ENCODE results near the gene ATP5PD. TPM values are rescaled to one million over a fixed set of nuclear protein-coding genes. Genes with fewer than 3 reads are reported as not detected.

The ATP5PD gene
- total and polyA plus RNA-seq, 2 experiments from 2014 or later = 411 to 732 TPM

DNA sequence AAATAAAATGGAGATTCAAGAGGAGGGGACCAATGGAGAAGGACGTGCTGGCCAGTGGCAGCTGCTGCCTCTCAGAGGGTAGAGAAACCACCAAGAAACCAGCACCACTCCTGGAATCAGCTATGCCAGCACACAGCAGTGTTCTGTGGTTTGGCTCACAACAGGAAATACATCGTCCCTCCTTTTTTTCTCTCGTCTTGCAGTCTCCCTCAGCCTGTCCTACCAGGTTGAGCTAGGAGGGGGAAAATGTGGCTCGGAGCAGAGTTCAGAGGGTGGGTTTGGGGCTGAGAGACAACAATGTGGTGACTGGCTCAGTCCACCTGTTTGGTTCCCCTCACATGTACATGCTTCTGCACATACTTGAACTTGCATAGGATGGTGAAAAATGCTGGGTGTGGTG lies 21.1 kb upstream of the ATP5PD start:
- Histone ChIP-seq H3K36me3 (peaks cover 5% of the 10 kb centered on the region), H3K27ac (no peak overlapping the region), H3K4me3 (no peak overlapping the region), H3K4me1 (ENCODE audit: low read depth) (peaks cover 5% of the 10 kb centered on the region), H3K9me3 (ENCODE audit: low read depth) (no peaks in the 10 kb centered on the region), H3K27me3 (no peaks in the 10 kb centered on the region)
- DNase-seq (ENCODE audit: low read depth in 1 of 2, low spot score in 1 of 2) = no peak
- TF ChIP-seq, protein P1, sequence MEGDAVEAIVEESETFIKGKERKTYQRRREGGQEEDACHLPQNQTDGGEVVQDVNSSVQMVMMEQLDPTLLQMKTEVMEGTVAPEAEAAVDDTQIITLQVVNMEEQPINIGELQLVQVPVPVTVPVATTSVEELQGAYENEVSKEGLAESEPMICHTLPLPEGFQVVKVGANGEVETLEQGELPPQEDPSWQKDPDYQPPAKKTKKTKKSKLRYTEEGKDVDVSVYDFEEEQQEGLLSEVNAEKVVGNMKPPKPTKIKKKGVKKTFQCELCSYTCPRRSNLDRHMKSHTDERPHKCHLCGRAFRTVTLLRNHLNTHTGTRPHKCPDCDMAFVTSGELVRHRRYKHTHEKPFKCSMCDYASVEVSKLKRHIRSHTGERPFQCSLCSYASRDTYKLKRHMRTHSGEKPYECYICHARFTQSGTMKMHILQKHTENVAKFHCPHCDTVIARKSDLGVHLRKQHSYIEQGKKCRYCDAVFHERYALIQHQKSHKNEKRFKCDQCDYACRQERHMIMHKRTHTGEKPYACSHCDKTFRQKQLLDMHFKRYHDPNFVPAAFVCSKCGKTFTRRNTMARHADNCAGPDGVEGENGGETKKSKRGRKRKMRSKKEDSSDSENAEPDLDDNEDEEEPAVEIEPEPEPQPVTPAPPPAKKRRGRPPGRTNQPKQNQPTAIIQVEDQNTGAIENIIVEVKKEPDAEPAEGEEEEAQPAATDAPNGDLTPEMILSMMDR (IDR thresholded peaks at IDR 0.05; ENCODE audit: low read depth, low read length) = no peak

DNA sequence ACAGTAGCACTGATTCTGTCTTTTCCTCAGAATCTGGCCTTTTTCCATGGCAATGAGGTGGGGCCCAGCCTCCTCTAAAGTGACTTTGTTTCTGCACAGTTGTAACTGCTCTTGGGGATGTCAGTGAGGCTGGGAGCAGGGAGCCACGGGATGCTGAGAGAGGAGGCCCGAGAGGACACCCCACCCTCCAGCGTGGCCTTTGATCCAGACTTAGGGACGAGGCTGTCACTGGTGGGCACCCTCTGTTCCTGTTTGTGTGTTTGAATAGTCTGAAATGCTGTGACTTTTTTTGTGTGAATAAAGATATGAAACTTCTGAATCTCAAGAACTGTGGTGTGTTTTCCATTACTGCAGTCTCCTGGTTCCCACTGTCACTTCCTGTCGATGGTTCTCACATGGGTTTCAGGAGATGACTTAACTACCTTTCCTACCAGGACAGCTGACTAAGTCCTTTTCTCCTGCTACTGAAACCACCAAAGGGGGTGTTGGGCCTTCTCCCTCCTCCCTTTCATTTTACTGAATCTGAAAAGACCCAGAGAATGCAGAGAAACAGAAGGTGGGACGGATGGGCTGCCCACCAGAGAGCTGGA lies 18.9 kb upstream of the ATP5PD start:
- no peaks in the 10 kb centered on the region for H3K9me3 ChIP-seq (ENCODE audit: low read depth)
- peaks cover 22% of the 10 kb centered on the region for H3K36me3 ChIP-seq
- H3K4me1 ChIP-seq (ENCODE audit: low read depth) = no peaks in the 10 kb centered on the region
- no peak for DNase-seq (ENCODE audit: low read depth in 1 of 2, low spot score in 1 of 2)
- H3K27me3 ChIP-seq = no peaks in the 10 kb centered on the region
- no peak overlapping the region for H3K27ac ChIP-seq
- H3K4me3 ChIP-seq = no peak overlapping the region
- TF ChIP-seq, protein P1 (IDR thresholded peaks at IDR 0.05; ENCODE audit: low read depth, low read length) = no peak

DNA sequence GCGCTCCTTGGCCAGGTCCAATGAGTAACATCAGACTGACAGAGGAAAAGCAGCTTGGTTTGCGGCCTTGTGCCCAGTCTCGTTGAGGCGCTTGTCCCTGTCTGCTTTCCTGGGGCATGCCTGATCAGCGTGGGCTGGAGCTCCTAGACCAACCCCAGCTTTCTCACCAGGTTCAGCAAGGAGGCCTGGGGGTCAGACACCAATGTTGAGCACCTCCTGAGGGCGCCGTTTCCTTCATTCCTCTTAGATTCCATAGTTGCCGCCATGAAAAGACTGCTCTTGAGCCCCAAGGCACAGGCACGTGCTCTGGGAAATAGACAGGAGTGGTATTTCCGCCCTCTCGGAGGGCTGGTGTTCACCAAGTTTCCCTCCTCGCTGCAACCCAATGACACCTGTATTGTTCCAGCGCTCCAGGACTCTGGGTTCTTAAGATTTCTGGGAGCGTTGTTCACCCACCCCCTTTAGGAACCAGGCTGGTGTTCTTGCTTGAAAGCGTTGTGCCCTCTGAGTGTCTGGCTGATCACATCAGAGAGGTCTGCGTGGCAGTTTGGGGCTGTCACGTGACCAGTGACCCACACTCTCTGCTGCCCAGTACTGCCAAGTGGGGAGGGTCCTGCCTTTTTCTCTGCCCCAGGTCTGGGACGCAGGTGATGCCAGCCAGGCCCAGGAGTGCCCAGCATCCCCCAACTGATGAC lies 18.2 kb upstream of the ATP5PD start:
- TF ChIP-seq, protein P1 (IDR thresholded peaks at IDR 0.05; ENCODE audit: low read depth, low read length) = no peak
- Histone ChIP-seq H3K36me3 (peaks cover 23% of the 10 kb centered on the region), H3K4me1 (ENCODE audit: low read depth) (no peaks in the 10 kb centered on the region), H3K27me3 (no peaks in the 10 kb centered on the region), H3K9me3 (ENCODE audit: low read depth) (no peaks in the 10 kb centered on the region), H3K4me3 (no peak overlapping the region), H3K27ac (no peak overlapping the region)
- DNase-seq (ENCODE audit: low read depth in 1 of 2, low spot score in 1 of 2) = no peak

DNA sequence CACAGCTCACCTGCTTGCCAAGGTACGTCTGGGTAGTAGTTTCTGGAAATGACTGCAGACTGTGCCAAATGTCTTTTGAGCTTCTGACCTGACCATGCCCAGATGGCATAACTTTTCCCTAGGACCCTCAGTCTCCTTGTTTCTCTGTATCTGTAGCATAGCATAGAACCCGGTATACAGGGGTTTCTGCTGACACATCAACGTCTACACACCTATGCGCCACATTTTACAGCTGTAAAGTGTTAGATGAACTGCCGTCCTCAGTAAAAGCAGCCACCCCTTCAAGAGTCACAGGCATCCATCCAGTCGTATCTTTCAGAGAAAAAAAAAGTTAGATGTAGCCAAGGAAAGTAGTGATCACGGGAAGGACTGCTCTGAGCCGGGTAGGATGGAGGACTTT lies 17.7 kb upstream of the ATP5PD start:
- Histone ChIP-seq H3K4me3 (no peak overlapping the region), H3K36me3 (peaks cover 23% of the 10 kb centered on the region), H3K9me3 (ENCODE audit: low read depth) (no peaks in the 10 kb centered on the region), H3K27me3 (no peaks in the 10 kb centered on the region), H3K27ac (no peak overlapping the region), H3K4me1 (ENCODE audit: low read depth) (no peaks in the 10 kb centered on the region)
- no peak for DNase-seq (ENCODE audit: low read depth in 1 of 2, low spot score in 1 of 2)
- TF ChIP-seq, protein P1 (IDR thresholded peaks at IDR 0.05; ENCODE audit: low read depth, low read length) = no peak

DNA sequence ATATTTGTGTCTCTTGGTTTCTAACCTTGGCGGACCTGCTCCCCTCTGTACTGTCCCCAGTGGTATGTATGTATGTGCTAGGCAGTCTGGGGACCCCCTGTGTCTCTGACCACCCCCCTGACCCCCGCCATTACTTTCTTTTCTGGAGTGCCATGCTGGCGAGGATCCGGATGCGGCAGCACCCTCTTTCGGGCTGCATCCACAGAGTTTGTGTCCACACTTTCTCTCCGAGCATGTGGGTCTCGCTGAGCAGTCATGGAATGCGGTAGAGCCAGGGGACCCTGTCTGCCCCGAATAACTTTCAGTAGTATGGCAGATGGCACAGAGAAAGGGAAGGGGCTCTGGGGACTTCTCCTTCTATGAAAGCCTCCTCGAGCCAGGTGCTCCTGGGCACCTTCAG lies 17.3 kb upstream of the ATP5PD start:
- no peak for DNase-seq (ENCODE audit: low read depth in 1 of 2, low spot score in 1 of 2)
- no peak overlapping the region for H3K27ac ChIP-seq
- H3K4me1 ChIP-seq (ENCODE audit: low read depth) = no peaks in the 10 kb centered on the region
- H3K4me3 ChIP-seq = no peak overlapping the region
- H3K9me3 ChIP-seq (ENCODE audit: low read depth) = no peaks in the 10 kb centered on the region
- H3K36me3 ChIP-seq = peaks cover 23% of the 10 kb centered on the region
- TF ChIP-seq, protein P1 (IDR thresholded peaks at IDR 0.05; ENCODE audit: low read depth, low read length) = no peak
- no peaks in the 10 kb centered on the region for H3K27me3 ChIP-seq

All from cardiac muscle cell (in vitro differentiated cells and primary cell).